ENCODE data around the gene S100B. TPM values are rescaled to one million over a fixed set of nuclear protein-coding genes. Genes with fewer than 3 reads are reported as not detected.

S100B gene
- total and polyA plus RNA-seq, 2 of the 13 experiments (the other 11 are each of a cell fraction or from before 2014, with no cell fraction given), result not detected

DNA sequence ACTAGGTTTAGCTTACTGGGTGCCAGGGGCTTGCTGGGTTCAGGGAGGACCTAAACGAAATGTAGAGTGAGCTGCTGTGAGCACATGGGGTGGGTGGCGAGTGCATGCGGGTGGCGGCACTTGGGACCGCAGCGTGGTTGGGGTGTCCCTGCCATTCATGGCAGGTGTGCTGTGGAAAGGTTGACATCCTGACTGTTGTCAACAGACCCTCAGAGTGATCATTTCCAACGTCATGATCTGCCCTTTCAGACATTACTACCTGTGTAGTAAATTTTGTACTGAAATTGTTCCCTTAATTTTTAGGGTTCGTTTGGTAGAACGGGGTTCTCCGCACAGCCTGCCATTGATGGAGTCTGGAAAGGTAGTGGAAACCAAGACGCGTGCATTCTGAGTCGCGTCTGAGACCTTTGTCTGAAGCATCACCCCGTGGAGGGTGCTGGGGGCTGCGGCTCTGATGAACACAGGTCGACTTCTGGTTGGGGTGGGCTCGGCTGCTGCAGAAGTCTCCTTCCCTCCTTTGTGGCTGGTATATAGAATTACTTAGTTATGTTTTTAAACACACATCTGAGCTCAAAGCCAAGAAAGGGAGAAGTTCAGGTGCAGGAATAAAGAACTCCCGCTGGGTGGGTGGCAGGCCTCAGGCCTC is 43.3 kb downstream of the S100B start:
- no peak overlapping the region for H2AFZ ChIP-seq (ENCODE audit: low read length)
- H3K27me3 ChIP-seq (ENCODE audit: control insufficient read depth in 1 of 2, insufficient read depth in 2 of 2, low read length in 2 of 2), result no peaks in the 10 kb centered on the region
- H3K27ac ChIP-seq (ENCODE audit: extremely low read length, insufficient read depth, low read length), result no peak overlapping the region
- intact Hi-C loops (cut with micrococcal nuclease; ENCODE audit: unreplicated experiment), result no loop called here
- H3K9me3 ChIP-seq (ENCODE audit: low read length), result no peaks in the 10 kb centered on the region
- FAIRE-seq (no peak), ATAC-seq (no peak), DNase-seq (ENCODE audit: low spot score) (no peak)
- no peak overlapping the region for H3K4me2 ChIP-seq (ENCODE audit: low read depth, low read length)
- H3K36me3 ChIP-seq (replicated peaks in 1 of 2; ENCODE audit: control insufficient read depth in 1 of 2, insufficient read depth in 2 of 2, low read length in 2 of 2), result peaks cover 2 to 39% of the 10 kb centered on the region in 2 experiments; a peak in 4 of 5 replicates
- BruUV-seq (replicated peaks), result no TSS peak
- ChIA-PET CTCF (ENCODE audit: low intra/inter-chr PET ratio, low total read pairs) (no interaction called here), POLR2A (no interaction called here)
- H3K79me2 ChIP-seq (ENCODE audit: insufficient read depth, low read length), result no peaks in the 10 kb centered on the region
- no peak overlapping the region for H3K4me3 ChIP-seq (replicated peaks in 1 of 3; ENCODE audit: insufficient read depth in 1 of 3, low read depth in 2 of 3, low read length in 3 of 3)
- no peak overlapping the region for H3K9ac ChIP-seq (ENCODE audit: insufficient read depth, low read depth, low read length)
- peaks cover 17% of the 10 kb centered on the region for H3K4me1 ChIP-seq (ENCODE audit: insufficient read depth, low read length)
- in situ Hi-C loops (cut with HindIII; ENCODE audit: extremely low pct_ligation_motif_present, low pct_unique_long_range_greater_than_20kb), result no loop called here
- TF ChIP-seq ZNF432 (CRISPR knock-in tag; IDR thresholded peaks at IDR 0.05; ENCODE audit: borderline replicate concordance) (no peak), CEBPB (IDR thresholded peaks at IDR 0.05; ENCODE audit: borderline replicate concordance, low read depth, low read length) (no peak), NFYB (CRISPR knock-in tag; IDR thresholded peaks at IDR 0.05) (no peak), NAIF1 (CRISPR knock-in tag; IDR thresholded peaks at IDR 0.05; ENCODE audit: borderline replicate concordance) (no peak), ASH2L (IDR thresholded peaks at IDR 0.05; ENCODE audit: insufficient read length, low read depth, low read length) (no peak), PHF5A (CRISPR knock-in tag; IDR thresholded peaks at IDR 0.05; ENCODE audit: low read depth, unreplicated experiment) (no peak), NFKB2 (CRISPR knock-in tag; IDR thresholded peaks at IDR 0.05; ENCODE audit: borderline replicate concordance) (no peak), PRMT3 (CRISPR knock-in tag; IDR thresholded peaks at IDR 0.05; ENCODE audit: borderline replicate concordance, low read depth) (no peak), AKNA (CRISPR knock-in tag; IDR thresholded peaks at IDR 0.05; ENCODE audit: borderline replicate concordance) (no peak), RXRB (CRISPR knock-in tag; IDR thresholded peaks at IDR 0.05; ENCODE audit: borderline replicate concordance) (no peak), CBX5 (CRISPR knock-in tag; IDR thresholded peaks at IDR 0.05; ENCODE audit: borderline replicate concordance) (no peak), TBL1XR1 (IDR thresholded peaks at IDR 0.05; ENCODE audit: borderline replicate concordance, low read length, partially characterized antibody) (no peak), ZNF513 (CRISPR knock-in tag; conservative IDR thresholded peaks at IDR 0.05) (no peak)
- 96% methylated on average over 18 of the region's 19 CpGs for WGBS (ENCODE audit: low lambda C conversion rate)
- no peaks in the 10 kb centered on the region for H4K20me1 ChIP-seq (ENCODE audit: insufficient read depth, low read length)

All from HepG2 (cell line).